H1 (cell line): ENCODE measurements around the gene CLCA4. TPM values are rescaled to one million over a fixed set of nuclear protein-coding genes. Genes with fewer than 3 reads are reported as not detected.

Experiments used
- CTCF ChIA-PET: fragments of 300-600 bp; sonication (Branson Sonifier 250); formaldehyde crosslinking; loops from one replicate; lab custom pipeline; 2021; ENCODE audit not compliant: partially characterized antibody; lab: Charles Lee
- POLR2A ChIA-PET: fragments of 300-600 bp; sonication (Branson Sonifier 250); formaldehyde crosslinking; loops from one replicate; lab custom pipeline; 2021; ENCODE audit warnings: inconsistent platforms; ENCODE audit not compliant: partially characterized antibody; lab: Charles Lee
- DNase-seq, 2 experiments: peaks; one replicate each; pipeline versions ENCODE4 v3.0.0 to v3.0.0-alpha.2; 2010 to 2022; ENCODE audit warnings: low spot score in 2 of 2, low read depth in 1 of 2, mixed read lengths in 1 of 2
- FAIRE-seq: peaks from 2 replicates; lab custom pipeline; 2011; peaks lifted over from hg19 to GRCh38; lab: Jason Lieb, UNC
- H2AFZ ChIP-seq: 2 replicates; pipeline ENCODE4 v1.8.1; 2012; ENCODE audit warnings: low read length, inconsistent platforms
- H2AK5ac ChIP-seq: 2 replicates; pipeline ENCODE4 v1.6.1; 2013; ENCODE audit warnings: low read depth, low read length
- H2BK120ac ChIP-seq: replicated peaks from 2 replicates; pipeline ENCODE3; 2013; ENCODE audit warnings: low read depth, low read length, inconsistent platforms
- H2BK12ac ChIP-seq: 2 replicates; pipeline ENCODE4 v1.6.1; 2013; ENCODE audit warnings: low read depth, low read length
- H2BK15ac ChIP-seq: 2 replicates; pipeline ENCODE4 v1.6.1; 2013; ENCODE audit warnings: low read length
- H2BK20ac ChIP-seq: 2 replicates; pipeline ENCODE4 v1.6.1; 2013; ENCODE audit warnings: low read length
- H2BK5ac ChIP-seq: 2 replicates; pipeline ENCODE4 v1.6.1; 2013; ENCODE audit warnings: low read depth, low read length
- H3K14ac ChIP-seq: 2 replicates; pipeline ENCODE4 v1.6.1; 2013; ENCODE audit warnings: inconsistent platforms; ENCODE audit not compliant: insufficient read length
- H3K18ac ChIP-seq: 2 replicates; pipeline ENCODE4 v1.6.1; 2013; ENCODE audit warnings: low read length; ENCODE audit errors: extremely low read depth
- H3K23ac ChIP-seq: 2 replicates; pipeline ENCODE4 v1.6.1; 2013; ENCODE audit warnings: inconsistent platforms; ENCODE audit not compliant: insufficient read length
- H3K23me2 ChIP-seq: 2 replicates; pipeline ENCODE4 v1.6.1; 2013; ENCODE audit warnings: low read depth, low read length
- H3K27ac ChIP-seq: 2 replicates; pipeline ENCODE4 v1.6.1; 2011; ENCODE audit warnings: low read depth, low read length, inconsistent platforms
- H3K27me3 ChIP-seq, 4 experiments: replicated peaks in 1 of 4; 1 replicate in 1 of 4; 2 replicates in 3 of 4; pipeline versions ENCODE4 v1.6.1 to v1.8.1; 2011 to 2013; ENCODE audit warnings: low read length in 3 of 4, mild to moderate bottlenecking in 3 of 4, inconsistent platforms in 2 of 4, mixed read lengths in 2 of 4, moderate library complexity in 1 of 4; ENCODE audit not compliant: control insufficient read depth in 3 of 4, insufficient read depth in 3 of 4; ENCODE audit errors: extremely low read depth in 1 of 4
- H3K36me3 ChIP-seq, 4 experiments: 2 replicates each; pipeline versions ENCODE4 v1.6.1 to v1.8.1; 2011 to 2013; ENCODE audit warnings: mild to moderate bottlenecking in 4 of 4, low read length in 3 of 4, moderate library complexity in 2 of 4, control low read depth in 1 of 4, inconsistent platforms in 1 of 4; ENCODE audit not compliant: insufficient read depth in 4 of 4, control insufficient read depth in 2 of 4
- H3K4ac ChIP-seq: replicated peaks from 2 replicates; pipeline ENCODE3; 2013; ENCODE audit warnings: low read length, low read depth, mixed read lengths, inconsistent platforms; ENCODE audit not compliant: insufficient read length
- H3K4me1 ChIP-seq, 4 experiments: replicated peaks in 1 of 4; 1 replicate in 1 of 4; 2 replicates in 3 of 4; pipeline versions ENCODE4 v1.6.1 to v1.8.1; 2011 to 2013; ENCODE audit warnings: low read length in 3 of 4, inconsistent platforms in 2 of 4, mixed read lengths in 1 of 4; ENCODE audit not compliant: insufficient read depth in 4 of 4, control insufficient read depth in 3 of 4
- H3K4me2 ChIP-seq, 2 experiments: 2 replicates each; pipeline versions ENCODE4 v1.6.1 to v1.8.1; 2011 to 2013; ENCODE audit warnings: low read depth in 2 of 2, low read length in 2 of 2, control low read depth in 1 of 2, inconsistent platforms in 1 of 2, mild to moderate bottlenecking in 1 of 2; ENCODE audit not compliant: insufficient read depth in 1 of 2
- H3K4me3 ChIP-seq, 4 experiments: fragments of 200-600, 300-600 bp in 1 of 4; sonication (generic), shearing (Covaris generic), sonication (Bioruptor Twin) in 1 of 4; 2 replicates each; pipeline versions ENCODE4 v1.5.1 to v1.8.1; 2011 to 2016; ENCODE audit warnings: low read length in 4 of 4, low read depth in 3 of 4, control low read depth in 2 of 4, inconsistent platforms in 2 of 4, mild to moderate bottlenecking in 2 of 4, mixed read lengths in 1 of 4, moderate library complexity in 1 of 4; ENCODE audit not compliant: insufficient read depth in 2 of 4; ENCODE audit errors: extremely low read depth in 1 of 4
- H3K56ac ChIP-seq: replicated peaks from 2 replicates; pipeline ENCODE3; 2013; ENCODE audit warnings: low read depth, mild to moderate bottlenecking, mixed read lengths, low read length, inconsistent platforms; ENCODE audit not compliant: insufficient read length
- H3K79me1 ChIP-seq: 2 replicates; pipeline ENCODE4 v1.6.1; 2013; ENCODE audit warnings: low read depth, low read length, control low read depth
- H3K79me2 ChIP-seq, 2 experiments: 2 replicates each; pipeline versions ENCODE4 v1.6.1 to v1.8.1; 2012 to 2013; ENCODE audit warnings: low read length in 2 of 2, mild to moderate bottlenecking in 2 of 2, inconsistent platforms in 1 of 2; ENCODE audit not compliant: insufficient read depth in 2 of 2, control insufficient read depth in 1 of 2
- H3K9ac ChIP-seq, 4 experiments: replicated peaks in 1 of 4; 1 replicate in 1 of 4; 2 replicates in 3 of 4; pipeline versions ENCODE4 v1.6.1 to v1.8.1; 2011 to 2013; ENCODE audit warnings: low read depth in 3 of 4, low read length in 3 of 4, control low read depth in 2 of 4, mild to moderate bottlenecking in 2 of 4, moderate library complexity in 2 of 4, inconsistent platforms in 1 of 4; ENCODE audit errors: extremely low read depth in 1 of 4
- H3K9me3 ChIP-seq, 2 experiments: 2 replicates each; pipeline versions ENCODE4 v1.6.1 to v1.8.1; 2012 to 2013; ENCODE audit warnings: mild to moderate bottlenecking in 2 of 2, moderate library complexity in 2 of 2, control low read depth in 1 of 2, inconsistent platforms in 1 of 2, low read depth in 1 of 2, low read length in 1 of 2, mixed read lengths in 1 of 2; ENCODE audit not compliant: insufficient read depth in 2 of 2
- H4K20me1 ChIP-seq, 2 experiments: replicated peaks in 1 of 2; 2 replicates each; pipeline versions ENCODE3 to v1.8.1; 2011 to 2013; ENCODE audit warnings: inconsistent platforms in 2 of 2, low read length in 2 of 2, mild to moderate bottlenecking in 1 of 2; ENCODE audit not compliant: insufficient read depth in 2 of 2, control insufficient read depth in 1 of 2
- H4K5ac ChIP-seq: 2 replicates; pipeline ENCODE4 v1.6.1; 2013; ENCODE audit warnings: low read length, low read depth, mixed read lengths, inconsistent platforms; ENCODE audit not compliant: insufficient read length
- H4K8ac ChIP-seq: 2 replicates; pipeline ENCODE4 v1.8.0; 2013; ENCODE audit warnings: mild to moderate bottlenecking, moderate library complexity, low read length, inconsistent platforms; ENCODE audit not compliant: insufficient read depth; ENCODE audit errors: extremely low read depth
- H4K91ac ChIP-seq: replicated peaks from 2 replicates; pipeline ENCODE3; 2013; ENCODE audit warnings: low read length, mixed read lengths, inconsistent platforms; ENCODE audit not compliant: insufficient read length
- ATF3 ChIP-seq: IDR thresholded peaks from 2 replicates; pipeline ENCODE4 v1.6.1; 2011; ENCODE audit warnings: low read depth, mild to moderate bottlenecking, low read length; ENCODE audit not compliant: insufficient read depth
- BCL11A ChIP-seq, 2 experiments: IDR thresholded peaks; one replicate each; pipeline ENCODE4 v1.6.1; 2011; ENCODE audit warnings: low read depth in 2 of 2, low read length in 2 of 2, mild to moderate bottlenecking in 2 of 2
- CBX5 ChIP-seq: fragments of 300-800, 300-1000 bp; sonication (generic); IDR thresholded peaks from 2 replicates; pipeline ENCODE4 v1.7.1; 2016; ENCODE audit warnings: antibody characterized with exemption, low read length, low read depth
- CBX8 ChIP-seq: fragments of 300-800, 300-1000 bp; sonication (generic); IDR thresholded peaks from 2 replicates; pipeline ENCODE4 v1.7.1; 2016; ENCODE audit warnings: low read depth, low read length, borderline replicate concordance
- EP300 ChIP-seq, 2 experiments: IDR thresholded peaks; 1 replicate in 1 of 2; 2 replicates in 1 of 2; pipeline ENCODE4 v1.6.1; 2011 to 2012; ENCODE audit warnings: low read depth in 2 of 2, low read length in 2 of 2, mild to moderate bottlenecking in 2 of 2, borderline replicate concordance in 1 of 2, inconsistent platforms in 1 of 2, moderate library complexity in 1 of 2
- GTF2F1 ChIP-seq: IDR thresholded peaks from 2 replicates; pipeline ENCODE4 v1.6.1; 2012; ENCODE audit warnings: low read depth, low read length, improper control_type of control experiment, borderline replicate concordance
- RBBP5 ChIP-seq: IDR thresholded peaks from 2 replicates; pipeline ENCODE4 v1.7.1; 2012; ENCODE audit warnings: low read depth, mild to moderate bottlenecking, inconsistent platforms, low read length, moderate library complexity, borderline replicate concordance
- RXRA ChIP-seq: IDR thresholded peaks from 2 replicates; pipeline ENCODE4 v1.6.1; 2011; ENCODE audit warnings: low read depth, mild to moderate bottlenecking, low read length, moderate library complexity; ENCODE audit not compliant: insufficient read depth
- ZNF274 ChIP-seq: IDR thresholded peaks from 2 replicates; pipeline ENCODE4 v1.7.0; 2012; ENCODE audit warnings: low read length, borderline replicate concordance; ENCODE audit errors: extremely low read depth
- WGBS, 2 experiments: shearing (Covaris generic) in 1 of 2; methylation state at CpG; one replicate each; pipeline versions ENCODE4 v1.1.6 to v1.1.7; 2013 to 2015; ENCODE audit warnings: low lambda C conversion rate in 2 of 2, mixed read lengths in 2 of 2, inconsistent platforms in 1 of 2, low coverage in 1 of 2, missing lambda C conversion rate in 1 of 2; ENCODE audit not compliant: insufficient replicate concordance in 2 of 2, insufficient coverage in 1 of 2, insufficient read length in 1 of 2; ENCODE audit errors: extremely low coverage in 1 of 2, missing lambda C conversion rate in 1 of 2; 5-methylcytosine and 5-hydroxymethylcytosine counted together
- polyA plus RNA-seq, 7 experiments: library from polyadenylated mRNA; depleted of rRNA in 3 of 7; stranded (reverse) in 5 of 7; unstranded in 2 of 7; fragments of >200 nt in 5 of 7; fragments of 200-250 nt in 2 of 7; gene quantifications; 1 replicate in 5 of 7; 2 replicates in 1 of 7; 4 replicates in 1 of 7; pipeline versions ENCODE4 v1.2.1 to v1.2.3, GENCODE V29; 2011 to 2013; ENCODE audit warnings: missing spikeins in 2 of 7, mixed read lengths in 2 of 7
- total RNA-seq: library from RNA; stranded (reverse); fragmentation: NEBNext Ultra II Directional; extraction: Animal tissue kit (Norgen Biotek cat#: 25700); gene quantifications from 2 replicates; pipeline ENCODE4 v1.2.1, GENCODE V29; 2021
- TF ChIP-seq, protein P1 (sequence below): IDR thresholded peaks from 2 replicates; pipeline ENCODE4 v1.6.1; 2012; ENCODE audit warnings: inconsistent platforms

CLCA4 gene
- total and polyA plus RNA-seq, 2 of the 8 experiments (the other 6 are each of a cell fraction or from before 2014, with no cell fraction given), result not detected

GRCh38 chr1:86521522-86521891 lies 25.4 kb upstream of the CLCA4 start:
- H2BK15ac ChIP-seq, result no peak overlapping the region
- H2AK5ac ChIP-seq, result no peak overlapping the region
- H3K79me1 ChIP-seq, result no peaks in the 10 kb centered on the region
- no peak overlapping the region for H3K23ac ChIP-seq
- no peaks in the 10 kb centered on the region for H4K20me1 ChIP-seq
- no peaks in the 10 kb centered on the region for H3K79me2 ChIP-seq
- no peak overlapping the region for H2AFZ ChIP-seq
- no peak overlapping the region for H3K4me2 ChIP-seq
- H3K4me3 ChIP-seq, result no peak overlapping the region
- H3K9ac ChIP-seq, result no peak overlapping the region
- no peaks in the 10 kb centered on the region for H3K23me2 ChIP-seq
- H4K5ac ChIP-seq, result no peak overlapping the region
- H3K56ac ChIP-seq, result no peak overlapping the region
- ChIA-PET CTCF (interaction anchor here (2.6 kb wide), 1 partner anchor 13 kb away, joined by 10 read pairs; no protein-coding TSS in a partner anchor), POLR2A (no interaction called here)
- no peak overlapping the region for H3K18ac ChIP-seq
- H3K27me3 ChIP-seq, result no peaks in the 10 kb centered on the region
- H2BK5ac ChIP-seq, result no peak overlapping the region
- no peak overlapping the region for H4K8ac ChIP-seq
- peaks cover 4 to 8% of the 10 kb centered on the region in 2 experiments; a peak in 2 of 4 replicates for H3K9me3 ChIP-seq
- 93% methylated on average over 2 of the region's 2 CpGs; no CpG with 5 or more reads in 1 of the 2 experiments for WGBS, 2 experiments
- H2BK12ac ChIP-seq, result no peak overlapping the region
- no peak overlapping the region for H3K14ac ChIP-seq
- H3K36me3 ChIP-seq, result peaks cover 0 to 6% (median 0%) of the 10 kb centered on the region in 4 experiments; a peak in 1 of 8 replicates
- no peak overlapping the region for H2BK120ac ChIP-seq
- H3K4me1 ChIP-seq, result no peaks in the 10 kb centered on the region
- no peak overlapping the region for H2BK20ac ChIP-seq
- FAIRE-seq (no peak), DNase-seq (no peak)
- TF ChIP-seq RXRA (no peak), GTF2F1 (no peak), BCL11A (IDR thresholded peaks at IDR 0.05; ENCODE audit: low read depth in 2 of 2, low read length in 2 of 2) (no peak), RBBP5 (no peak), ZNF274 (no peak), CBX5 (no peak), ATF3 (no peak), EP300 (IDR thresholded peaks at IDR 0.05; ENCODE audit: borderline replicate concordance in 1 of 2, low read depth in 2 of 2, low read length in 2 of 2) (no peak), CBX8 (no peak)
- TF ChIP-seq, protein P1, sequence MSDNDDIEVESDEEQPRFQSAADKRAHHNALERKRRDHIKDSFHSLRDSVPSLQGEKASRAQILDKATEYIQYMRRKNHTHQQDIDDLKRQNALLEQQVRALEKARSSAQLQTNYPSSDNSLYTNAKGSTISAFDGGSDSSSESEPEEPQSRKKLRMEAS, result no peak
- H4K91ac ChIP-seq, result no peak overlapping the region
- no peak overlapping the region for H3K27ac ChIP-seq
- H3K4ac ChIP-seq, result no peak overlapping the region
